CD4-positive, alpha-beta T cell (primary cell): ENCODE data around the gene ADCYAP1R1. TPM values are rescaled to one million over a fixed set of nuclear protein-coding genes. Genes with fewer than 3 reads are reported as not detected.
A peak's percentile ranks its signal among the peaks of the same experiment; 100 is the strongest.

Experiments used
- ATAC-seq: fragments of 200-7000 bp; cut with Tn5 transposase; one replicate; pipeline ENCODE4 v1.10.0; 2022; ENCODE audit warnings: mild to moderate bottlenecking; ENCODE audit not compliant: poor library complexity
- CTCF ChIA-PET: fragments of 350-600 bp; sonication (Branson Sonifier 250); formaldehyde crosslinking; loops from one replicate; lab custom pipeline; 2021; ENCODE audit warnings: antibody characterized with exemption, inconsistent platforms; lab: Charles Lee
- POLR2A ChIA-PET: fragments of 350-600 bp; sonication (Branson Sonifier 250); formaldehyde crosslinking; loops from one replicate; lab custom pipeline; 2021; ENCODE audit warnings: antibody characterized with exemption, inconsistent platforms; lab: Charles Lee
- DNase-seq, 14 experiments: peaks; one replicate each; pipeline ENCODE4 v3.0.0-alpha.2; 2013 to 2020; ENCODE audit warnings: mixed read lengths in 2 of 14
- H3K27ac ChIP-seq, 2 donors: one replicate each; pipeline versions ENCODE4 v1.5.1 to v1.7.0; 2013; ENCODE audit warnings: low read length in 2 of 2, low read depth in 1 of 2, mild to moderate bottlenecking in 1 of 2
- H3K27me3 ChIP-seq, 2 experiments: 1 replicate in 1 of 2; 2 replicates in 1 of 2; pipeline versions ENCODE4 v1.6.1 to v1.7.0; 2013; ENCODE audit warnings: low read length in 2 of 2, control low read depth in 1 of 2, mild to moderate bottlenecking in 1 of 2, moderate library complexity in 1 of 2; ENCODE audit not compliant: insufficient read depth in 2 of 2, control insufficient read depth in 1 of 2
- H3K36me3 ChIP-seq: one replicate; pipeline ENCODE4 v1.6.1; 2013; ENCODE audit warnings: low read length, control low read depth; ENCODE audit not compliant: insufficient read depth
- H3K4me1 ChIP-seq: one replicate; pipeline ENCODE4 v1.6.1; 2013; ENCODE audit warnings: low read length, control low read depth; ENCODE audit not compliant: insufficient read depth
- H3K4me3 ChIP-seq: one replicate; pipeline ENCODE4 v1.5.1; 2013; ENCODE audit warnings: mild to moderate bottlenecking, low read length, moderate library complexity
- H3K9me3 ChIP-seq, 2 experiments: 1 replicate in 1 of 2; 2 replicates in 1 of 2; pipeline versions ENCODE4 v1.6.1 to v1.7.0; 2013; ENCODE audit warnings: low read length in 2 of 2, mild to moderate bottlenecking in 2 of 2, control low read depth in 1 of 2, moderate library complexity in 1 of 2; ENCODE audit not compliant: control insufficient read depth in 1 of 2, insufficient read depth in 1 of 2
- H3K27ac Mint-ChIP-seq: one replicate; pipeline ENCODE4 v1.8.0; 2020; ENCODE audit warnings: mixed read lengths
- H3K27me3 Mint-ChIP-seq: one replicate; pipeline ENCODE4 v1.8.0; 2021; ENCODE audit warnings: mixed read lengths
- H3K36me3 Mint-ChIP-seq: one replicate; pipeline ENCODE4 v1.8.0; 2021; ENCODE audit warnings: low read depth, mixed read lengths
- H3K4me1 Mint-ChIP-seq: one replicate; pipeline ENCODE4 v1.8.0; 2021; ENCODE audit warnings: low read depth, mixed read lengths
- H3K4me3 Mint-ChIP-seq: one replicate; pipeline ENCODE4 v1.8.0; 2020; ENCODE audit warnings: mild to moderate bottlenecking, mixed read lengths
- H3K9me3 Mint-ChIP-seq: one replicate; pipeline ENCODE4 v1.8.0; 2020; ENCODE audit warnings: mixed read lengths
- CTCF ChIP-seq: fragments of 200-600 bp; IDR thresholded peaks from one replicate; pipeline ENCODE4 v1.8.0; 2022; ENCODE audit warnings: antibody characterized with exemption, mild to moderate bottlenecking
- intact Hi-C, 2 experiments: fragments of 100-400 bp; cut with DNase I in 1 of 2; cut with micrococcal nuclease in 1 of 2; formaldehyde crosslinking; loops; one replicate each; pipeline versions ENCODE4 v1.15.1 to v1.9.0; 2023 to 2025; cut with DNase I, micrococcal nuclease
- total RNA-seq, 174 experiments: library from RNA in 2 of 174; stranded (reverse) in 2 of 174; gene quantifications; one replicate each; pipeline ENCODE4 v1.2.3 and lab custom pipeline; 2021 to 2026

Gene ADCYAP1R1
- total RNA-seq, 2 experiments from 2014 or later, result not detected

GRCh38 chr7:31022117-31022516 lies 30.0 kb upstream of the ADCYAP1R1 start:
- no peak for ATAC-seq
- H3K27me3 Mint-ChIP-seq, result no peaks in the 10 kb centered on the region
- peaks cover 31% of the 10 kb centered on the region for H3K4me1 Mint-ChIP-seq
- no peak overlapping the region for H3K27ac ChIP-seq
- H3K27me3 ChIP-seq, result no peaks in the 10 kb centered on the region
- peaks cover 53% of the 10 kb centered on the region for H3K4me1 ChIP-seq
- H3K9me3 ChIP-seq, result peaks cover 0 to 6% of the 10 kb centered on the region in 2 experiments
- no peak overlapping the region for H3K27ac Mint-ChIP-seq
- ChIA-PET CTCF (no interaction called here), POLR2A (no interaction called here)
- DNase-seq, result no peak
- no peaks in the 10 kb centered on the region for H3K9me3 Mint-ChIP-seq
- H3K4me3 ChIP-seq, result no peak overlapping the region
- no peak for TF ChIP-seq CTCF
- H3K36me3 Mint-ChIP-seq, result no peaks in the 10 kb centered on the region
- H3K4me3 Mint-ChIP-seq, result no peak overlapping the region
- H3K36me3 ChIP-seq, result no peaks in the 10 kb centered on the region
- intact Hi-C loops, result no loop called here

- no peak for TF ChIP-seq CTCF
- ATAC-seq (no peak), DNase-seq (no peak)
- H3K27ac ChIP-seq, result no peak overlapping the region
- H3K36me3 ChIP-seq, result no peaks in the 10 kb centered on the region
- Mint-ChIP-seq H3K27me3 (no peaks in the 10 kb centered on the region), H3K4me1 (peaks cover 31% of the 10 kb centered on the region), H3K36me3 (no peaks in the 10 kb centered on the region), H3K9me3 (no peaks in the 10 kb centered on the region), H3K4me3 (no peak overlapping the region), H3K27ac (no peak overlapping the region)
- no peak overlapping the region for H3K4me3 ChIP-seq
- CTCF ChIA-PET, result no interaction called here
- H3K27me3 ChIP-seq, result no peaks in the 10 kb centered on the region
- POLR2A ChIA-PET, result no interaction called here
- H3K4me1 ChIP-seq, result peaks cover 47% of the 10 kb centered on the region
- H3K9me3 ChIP-seq, result peaks cover 0 to 12% of the 10 kb centered on the region in 2 experiments
- intact Hi-C loops, result no loop called here
Measured at GRCh38 chr7:31022726-31023125, 29.4 kb upstream of the ADCYAP1R1 start.

DNA sequence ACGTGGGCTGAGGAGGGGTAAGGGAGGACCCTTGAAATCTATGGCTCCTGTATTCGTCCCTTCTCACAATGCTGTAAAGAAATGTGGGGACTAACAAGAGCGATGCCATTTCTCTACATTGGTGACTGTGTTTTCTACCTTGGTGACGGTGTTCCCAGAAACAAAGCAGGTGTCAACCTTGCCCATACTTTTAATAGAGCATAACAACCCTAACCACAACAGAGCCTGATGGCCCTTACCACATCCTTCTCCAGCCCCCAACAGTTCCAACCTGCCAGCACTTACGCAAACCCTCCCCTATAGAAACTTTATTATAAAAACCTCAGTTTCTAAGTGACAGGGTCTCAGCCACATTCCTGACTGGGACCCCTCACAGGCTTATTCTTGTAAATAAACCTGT lies 28.2 kb upstream of the ADCYAP1R1 start:
- H3K4me1 Mint-ChIP-seq, result peaks cover 31% of the 10 kb centered on the region
- Histone ChIP-seq H3K4me1 (peaks cover 40% of the 10 kb centered on the region), H3K27me3 (no peaks in the 10 kb centered on the region), H3K27ac (no peak overlapping the region), H3K4me3 (no peak overlapping the region), H3K36me3 (no peaks in the 10 kb centered on the region), H3K9me3 (peaks cover 0 to 12% of the 10 kb centered on the region in 2 experiments)
- no peaks in the 10 kb centered on the region for H3K36me3 Mint-ChIP-seq
- no peaks in the 10 kb centered on the region for H3K27me3 Mint-ChIP-seq
- no peak overlapping the region for H3K4me3 Mint-ChIP-seq
- ATAC-seq (peak; percentile 67), DNase-seq (peak in 3 of 14 experiments; percentile 36 to 50 (median 49))
- no peak for TF ChIP-seq CTCF
- CTCF ChIA-PET, result no interaction called here
- peak overlapping the region; percentile 62 for H3K27ac Mint-ChIP-seq
- H3K9me3 Mint-ChIP-seq, result no peaks in the 10 kb centered on the region
- intact Hi-C loops, result no loop called here
- POLR2A ChIA-PET, result no interaction called here
